Keratinocyte (primary cell): Measurements from ENCODE around the gene DRC1. TPM values are rescaled to one million over a fixed set of nuclear protein-coding genes. Genes with fewer than 3 reads are reported as not detected.
"Not testable (repeated sequence)": the region's sequence is repeated elsewhere in the genome, so short reads cannot be mapped to it uniquely, and the experiment has no call there.

Experiments used
- DNase-seq: peaks from one replicate; pipeline ENCODE4 v3.0.0-alpha.2; 2011; ENCODE audit warnings: low read depth, missing footprints, low spot score
- FAIRE-seq: peaks from 2 replicates; lab custom pipeline; 2011; peaks lifted over from hg19 to GRCh38; lab: Jason Lieb, UNC
- H2AFZ ChIP-seq: 2 replicates; pipeline ENCODE4 v1.6.0; 2012; ENCODE audit warnings: low read length, control low read depth, inconsistent platforms; ENCODE audit not compliant: control insufficient read depth
- H3K27ac ChIP-seq: 2 replicates; pipeline ENCODE4 v1.5.1; 2011; ENCODE audit warnings: low read length; ENCODE audit not compliant: control insufficient read depth, insufficient read depth
- H3K27me3 ChIP-seq: 3 replicates; pipeline ENCODE4 v1.6.0; 2011; ENCODE audit warnings: low read length; ENCODE audit not compliant: control insufficient read depth, insufficient read depth; ENCODE audit errors: extremely low read depth
- H3K36me3 ChIP-seq, 2 experiments: 2 replicates in 1 of 2; 3 replicates in 1 of 2; pipeline ENCODE4 v1.5.1; 2011; ENCODE audit warnings: low read length in 2 of 2, mild to moderate bottlenecking in 1 of 2; ENCODE audit not compliant: control insufficient read depth in 2 of 2, insufficient read depth in 2 of 2; ENCODE audit errors: extremely low read depth in 1 of 2
- H3K4me1 ChIP-seq: 3 replicates; pipeline ENCODE4 v1.5.1; 2011; ENCODE audit warnings: low read length; ENCODE audit not compliant: control insufficient read depth, insufficient read depth; ENCODE audit errors: extremely low read depth
- H3K4me2 ChIP-seq: 3 replicates; pipeline ENCODE4 v1.6.0; 2011; ENCODE audit warnings: low read depth, low read length; ENCODE audit not compliant: control insufficient read depth, insufficient read depth; ENCODE audit errors: extremely low read depth
- H3K4me3 ChIP-seq, 3 experiments: fragments of 200-600 bp in 1 of 3; sonication (generic) in 1 of 3; 2 replicates in 2 of 3; 3 replicates in 1 of 3; pipeline ENCODE4 v1.5.1; 2011 to 2016; ENCODE audit warnings: low read length in 3 of 3, mild to moderate bottlenecking in 3 of 3, control low read depth in 2 of 3, inconsistent platforms in 1 of 3, low read depth in 1 of 3, mixed read lengths in 1 of 3, mixed run types in 1 of 3, moderate library complexity in 1 of 3; ENCODE audit not compliant: control insufficient read depth in 2 of 3, insufficient read depth in 2 of 3; ENCODE audit errors: extremely low read depth in 1 of 3
- H3K79me2 ChIP-seq: 2 replicates; pipeline ENCODE4 v1.6.0; 2012; ENCODE audit warnings: low read length; ENCODE audit not compliant: control insufficient read depth, insufficient read depth
- H3K9ac ChIP-seq: 3 replicates; pipeline ENCODE4 v1.6.0; 2011; ENCODE audit warnings: low read length; ENCODE audit not compliant: control insufficient read depth, insufficient read depth; ENCODE audit errors: extremely low read depth
- H3K9me1 ChIP-seq: 3 replicates; pipeline ENCODE4 v1.6.0; 2011; ENCODE audit warnings: low read length; ENCODE audit not compliant: control insufficient read depth, insufficient read depth; ENCODE audit errors: extremely low read depth
- H3K9me3 ChIP-seq: 2 replicates; pipeline ENCODE4 v1.5.1; 2012; ENCODE audit warnings: low read depth, low read length; ENCODE audit not compliant: control insufficient read depth
- H4K20me1 ChIP-seq: 3 replicates; pipeline ENCODE4 v1.6.0; 2011; ENCODE audit warnings: low read length; ENCODE audit not compliant: control insufficient read depth, insufficient read depth; ENCODE audit errors: extremely low read depth
- CTCF ChIP-seq, 3 experiments: IDR thresholded peaks in 1 of 3; conservative IDR thresholded peaks in 1 of 3; optimal IDR thresholded peaks in 1 of 3; 2 replicates in 2 of 3; 3 replicates in 1 of 3; pipeline versions ENCODE3 to v1.5.1; 2011; ENCODE audit warnings: low read length in 3 of 3, mild to moderate bottlenecking in 3 of 3, moderate library complexity in 2 of 3, control low read depth in 1 of 3, inconsistent platforms in 1 of 3; ENCODE audit not compliant: insufficient read depth in 2 of 3; ENCODE audit errors: extremely low read depth in 1 of 3
- EZH2 ChIP-seq: IDR thresholded peaks from one replicate; pipeline ENCODE4 v1.6.1; 2012; ENCODE audit warnings: inconsistent platforms, mild to moderate bottlenecking, low read length, moderate library complexity
- dilution Hi-C: fragments of 300-500 bp; cut with MboI; formaldehyde crosslinking; loops from one replicate; pipeline ENCODE4 v1.7.0; 2020; ENCODE audit warnings: low sequenced_read_pairs; ENCODE audit not compliant: extremely low pct_ligation_motif_present
- polyA plus RNA-seq, 5 experiments: library from polyadenylated mRNA; depleted of rRNA in 3 of 5; stranded (reverse) in 3 of 5; stranded (forward) in 1 of 5; unstranded in 1 of 5; fragments of >200 nt; gene quantifications; 1 replicate in 1 of 5; 2 replicates in 3 of 5; 3 replicates in 1 of 5; pipeline versions ENCODE4 v1.2.1 to v1.2.3, GENCODE V29; 2011 to 2012; ENCODE audit warnings: missing spikeins in 2 of 5, low read depth in 1 of 5, low replicate concordance in 1 of 5

The DRC1 gene
- polyA plus RNA-seq, 1 donor (not counting 4 experiments of a cell fraction or from before 2014, with no cell fraction given), result not detected

GRCh38 chr2:26364669-26365068 is 37.1 kb upstream of the DRC1 start:
- no peak overlapping the region for H3K4me3 ChIP-seq
- H3K36me3 ChIP-seq, result peaks cover 0 to 5% of the 10 kb centered on the region in 2 experiments
- DNase-seq (no peak), FAIRE-seq (no peak)
- no peaks in the 10 kb centered on the region for H3K9me1 ChIP-seq
- peaks cover 10% of the 10 kb centered on the region for H4K20me1 ChIP-seq
- no peak overlapping the region for H3K4me2 ChIP-seq
- H2AFZ ChIP-seq, result no peak overlapping the region
- peaks cover 46% of the 10 kb centered on the region for H3K79me2 ChIP-seq
- no peak for TF ChIP-seq EZH2
- peaks cover 16% of the 10 kb centered on the region for H3K4me1 ChIP-seq
- H3K27me3 ChIP-seq, result no peaks in the 10 kb centered on the region
- H3K9me3 ChIP-seq, result no peaks in the 10 kb centered on the region
- no peak overlapping the region for H3K9ac ChIP-seq
- H3K27ac ChIP-seq, result no peak overlapping the region
- dilution Hi-C loops, result no loop called here

- FAIRE-seq (no peak), DNase-seq (no peak)
- Histone ChIP-seq H3K4me3 (no peak overlapping the region), H2AFZ (no peak overlapping the region), H3K27ac (no peak overlapping the region), H3K79me2 (peaks cover 24% of the 10 kb centered on the region), H3K4me2 (no peak overlapping the region), H4K20me1 (peaks cover 7% of the 10 kb centered on the region), H3K9me3 (no peaks in the 10 kb centered on the region), H3K9me1 (no peaks in the 10 kb centered on the region), H3K27me3 (no peaks in the 10 kb centered on the region), H3K4me1 (peaks cover 16% of the 10 kb centered on the region), H3K9ac (no peak overlapping the region), H3K36me3 (peaks cover 0 to 5% of the 10 kb centered on the region in 2 experiments)
- TF ChIP-seq CTCF (optimal IDR thresholded peaks at IDR 0.05 in 1 of 3, IDR thresholded peaks at IDR 0.05 in 1 of 3, conservative IDR thresholded peaks at IDR 0.05 in 1 of 3; ENCODE audit: extremely low read depth in 1 of 3, insufficient read depth in 2 of 3, low read length in 3 of 3) (no peak), EZH2 (no peak)
- dilution Hi-C loops, result no loop called here
These were observed 34.8 kb upstream of the DRC1 start for GRCh38 chr2:26366957-26367356.

GRCh38 chr2:26369664-26370063 is 32.1 kb upstream of the DRC1 start:
- FAIRE-seq, H3K4me3 ChIP-seq, H2AFZ ChIP-seq, H4K20me1 ChIP-seq, H3K9ac ChIP-seq, H3K9me3 ChIP-seq, dilution Hi-C loops, H3K27me3 ChIP-seq, H3K9me1 ChIP-seq, H3K4me1 ChIP-seq, H3K79me2 ChIP-seq, DNase-seq, H3K4me2 ChIP-seq, H3K27ac ChIP-seq: not testable (repeated sequence)
- peaks cover 11 to 15% of the 10 kb centered on the region in 2 experiments for H3K36me3 ChIP-seq

- H3K9me3 ChIP-seq, H3K79me2 ChIP-seq, H3K27me3 ChIP-seq, H3K4me3 ChIP-seq, H3K9ac ChIP-seq, H4K20me1 ChIP-seq, H2AFZ ChIP-seq, H3K4me2 ChIP-seq, H3K4me1 ChIP-seq, H3K9me1 ChIP-seq, H3K27ac ChIP-seq, dilution Hi-C loops, FAIRE-seq, DNase-seq: not testable (repeated sequence)
- peaks cover 9 to 15% of the 10 kb centered on the region in 2 experiments for H3K36me3 ChIP-seq
These were observed 30.8 kb upstream of the DRC1 start for GRCh38 chr2:26370909-26371308.
